Measurements from ENCODE around the gene BMP8A.

Gene BMP8A

DNA sequence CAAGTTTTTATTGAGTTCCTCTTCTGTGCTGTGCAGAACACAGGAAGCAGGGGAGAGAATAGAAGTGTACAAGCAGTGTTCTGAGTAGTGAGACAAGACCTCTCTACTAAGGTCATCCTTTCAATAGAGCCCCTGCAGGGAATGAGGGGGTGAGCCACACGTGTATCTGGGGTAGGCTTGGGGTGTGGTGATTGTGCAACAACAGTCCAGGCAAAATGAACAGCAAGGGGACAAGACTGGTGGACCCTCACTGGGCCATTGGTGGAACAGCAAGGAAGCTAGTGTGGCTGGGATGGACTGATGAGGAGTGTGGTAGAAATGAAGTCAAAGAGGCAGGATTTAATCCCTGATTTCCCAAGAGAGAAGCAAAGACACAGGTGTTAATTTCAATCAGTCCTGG is 8.2 kb upstream of the BMP8A start:
- TF ChIP-seq, protein P1, sequence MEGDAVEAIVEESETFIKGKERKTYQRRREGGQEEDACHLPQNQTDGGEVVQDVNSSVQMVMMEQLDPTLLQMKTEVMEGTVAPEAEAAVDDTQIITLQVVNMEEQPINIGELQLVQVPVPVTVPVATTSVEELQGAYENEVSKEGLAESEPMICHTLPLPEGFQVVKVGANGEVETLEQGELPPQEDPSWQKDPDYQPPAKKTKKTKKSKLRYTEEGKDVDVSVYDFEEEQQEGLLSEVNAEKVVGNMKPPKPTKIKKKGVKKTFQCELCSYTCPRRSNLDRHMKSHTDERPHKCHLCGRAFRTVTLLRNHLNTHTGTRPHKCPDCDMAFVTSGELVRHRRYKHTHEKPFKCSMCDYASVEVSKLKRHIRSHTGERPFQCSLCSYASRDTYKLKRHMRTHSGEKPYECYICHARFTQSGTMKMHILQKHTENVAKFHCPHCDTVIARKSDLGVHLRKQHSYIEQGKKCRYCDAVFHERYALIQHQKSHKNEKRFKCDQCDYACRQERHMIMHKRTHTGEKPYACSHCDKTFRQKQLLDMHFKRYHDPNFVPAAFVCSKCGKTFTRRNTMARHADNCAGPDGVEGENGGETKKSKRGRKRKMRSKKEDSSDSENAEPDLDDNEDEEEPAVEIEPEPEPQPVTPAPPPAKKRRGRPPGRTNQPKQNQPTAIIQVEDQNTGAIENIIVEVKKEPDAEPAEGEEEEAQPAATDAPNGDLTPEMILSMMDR (IDR thresholded peaks at IDR 0.05; ENCODE audit: low read depth, low read length), result no peak
- no peak for DNase-seq (ENCODE audit: low read depth in 2 of 2)
- no peak overlapping the region for H3K4me3 ChIP-seq (replicated peaks in 1 of 2; ENCODE audit: low read depth in 2 of 2, low read length in 2 of 2)

DNA sequence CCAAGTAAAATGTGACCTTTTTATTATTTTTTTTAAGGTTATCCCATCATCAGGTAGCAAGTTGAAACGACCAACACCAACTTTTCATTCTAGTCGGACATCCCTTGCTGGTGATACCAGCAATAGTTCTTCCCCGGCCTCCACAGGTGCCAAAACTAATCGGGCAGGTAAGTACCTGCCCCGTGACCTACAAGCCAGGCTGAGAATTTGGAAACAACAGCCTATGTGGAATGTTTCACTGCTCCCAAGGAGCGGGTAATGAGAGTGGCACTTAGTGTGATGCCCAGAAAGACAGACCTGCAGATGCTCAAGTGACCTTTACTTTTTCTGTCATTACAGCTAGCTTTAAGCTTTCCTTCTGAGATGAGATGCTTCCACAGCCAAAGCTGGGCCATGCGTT is 6.9 kb upstream of the BMP8A start:
- DNase-seq (ENCODE audit: low read depth in 2 of 2), result no peak
- TF ChIP-seq, protein P1 (IDR thresholded peaks at IDR 0.05; ENCODE audit: low read depth, low read length), result no peak
- no peak overlapping the region for H3K4me3 ChIP-seq (replicated peaks in 1 of 2; ENCODE audit: low read depth in 2 of 2, low read length in 2 of 2)

DNA sequence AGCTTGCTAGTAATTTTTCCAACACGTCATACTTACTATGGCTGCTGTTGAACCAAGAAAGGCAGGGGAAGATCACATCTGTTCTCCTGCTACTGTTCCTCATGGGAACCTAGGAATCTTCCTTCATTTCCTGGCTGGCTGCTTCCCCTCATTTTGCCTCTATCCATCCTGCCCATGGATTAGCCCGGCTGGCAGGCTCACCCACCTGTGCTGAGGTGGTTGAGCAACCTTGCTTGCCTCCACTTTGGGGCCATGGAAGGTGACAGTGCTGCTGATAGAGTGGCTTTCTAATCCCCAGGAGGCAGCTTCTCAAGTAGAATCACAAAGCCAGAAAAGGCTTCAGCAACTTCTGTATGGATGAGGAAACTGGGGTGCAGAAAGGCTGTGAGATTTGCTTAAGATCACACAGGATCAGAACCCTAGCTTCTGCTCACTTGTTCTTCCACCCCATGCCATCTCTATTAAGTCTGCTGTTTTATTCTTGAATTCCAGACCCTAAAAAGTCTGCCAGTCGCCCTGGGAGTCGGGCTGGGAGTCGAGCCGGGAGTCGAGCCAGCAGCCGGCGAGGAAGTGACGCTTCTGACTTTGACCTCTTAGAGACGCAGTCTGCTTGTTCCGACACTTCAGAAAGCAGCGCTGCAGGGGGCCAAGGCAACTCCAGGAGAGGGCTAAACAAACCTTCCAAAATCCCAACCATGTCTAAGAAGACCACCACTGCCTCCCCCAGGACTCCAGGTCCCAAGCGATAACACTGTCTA is 6.2 kb upstream of the BMP8A start:
- H3K4me3 ChIP-seq (replicated peaks in 1 of 2; ENCODE audit: low read depth in 2 of 2, low read length in 2 of 2), result no peak overlapping the region
- peak; percentile 20 to 31 for DNase-seq (ENCODE audit: low read depth in 2 of 2)
- TF ChIP-seq, protein P1 (IDR thresholded peaks at IDR 0.05; ENCODE audit: low read depth, low read length), result no peak

DNA sequence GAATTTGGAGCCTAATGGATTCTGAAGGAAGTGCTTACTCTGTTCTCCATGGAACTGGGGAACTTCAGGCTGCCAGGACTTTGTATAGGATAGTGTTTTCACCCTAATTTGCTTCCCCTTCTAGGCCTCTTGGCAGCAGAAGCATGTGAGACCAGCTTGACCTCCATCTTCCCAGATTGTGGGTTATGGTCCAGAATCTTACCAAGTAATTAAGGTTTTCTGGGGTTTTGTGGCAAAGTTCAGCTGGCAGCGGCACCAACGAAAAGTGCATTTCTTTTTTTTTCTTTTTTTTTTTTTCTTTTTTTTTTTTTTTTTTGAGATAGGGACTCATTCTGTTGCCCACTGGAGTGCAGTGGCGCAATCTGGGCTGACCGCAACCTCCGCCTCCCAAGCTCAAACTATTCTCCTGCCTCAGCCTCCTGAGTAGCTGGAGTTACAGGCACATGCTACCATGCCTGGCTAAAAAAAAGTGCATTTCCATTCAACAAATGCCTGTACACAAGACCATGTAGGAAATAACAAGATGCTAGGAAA is 3.4 kb upstream of the BMP8A start:
- TF ChIP-seq, protein P1 (IDR thresholded peaks at IDR 0.05; ENCODE audit: low read depth, low read length), result no peak
- DNase-seq (ENCODE audit: low read depth in 2 of 2), result no peak
- no peak overlapping the region for H3K4me3 ChIP-seq (replicated peaks in 1 of 2; ENCODE audit: low read depth in 2 of 2, low read length in 2 of 2)

DNA sequence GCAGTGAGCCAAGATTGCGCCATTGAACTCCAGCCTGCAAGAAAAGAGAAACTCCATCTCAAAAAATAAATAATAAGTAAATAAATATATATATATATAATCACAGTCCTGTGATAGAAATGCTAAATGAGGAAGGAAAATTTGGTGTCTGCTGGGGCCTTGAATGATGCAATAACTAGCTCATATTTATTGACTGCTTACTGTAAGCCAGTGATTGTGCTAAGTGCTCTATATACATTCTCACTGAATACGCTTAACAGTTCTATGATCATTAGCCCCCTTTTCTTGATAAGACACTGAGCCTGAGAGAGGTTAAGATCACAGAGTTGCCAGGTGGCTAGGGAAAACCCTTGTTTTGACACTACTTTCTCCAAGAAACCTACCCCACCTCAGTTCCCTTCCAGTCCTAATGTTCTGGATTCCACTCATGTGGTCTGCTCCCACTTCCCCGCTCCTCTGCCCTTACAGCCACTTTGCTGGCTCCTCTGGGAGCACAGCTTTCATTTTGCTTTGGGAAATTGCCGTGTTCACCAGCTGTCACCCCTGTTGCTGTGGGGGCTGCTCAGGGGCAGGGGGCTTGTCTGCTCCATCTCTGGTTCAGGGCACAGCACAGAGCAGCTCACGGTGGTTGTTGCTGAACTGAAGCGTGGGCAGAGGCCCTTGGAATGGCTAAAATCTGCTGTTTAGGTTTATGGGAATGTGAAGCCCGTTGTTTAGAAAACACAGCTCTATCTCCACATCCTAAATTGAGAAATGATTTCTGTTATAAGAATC is 2.5 kb upstream of the BMP8A start:
- TF ChIP-seq, protein P1 (IDR thresholded peaks at IDR 0.05; ENCODE audit: low read depth, low read length), result no peak
- no peak for DNase-seq (ENCODE audit: low read depth in 2 of 2)
- H3K4me3 ChIP-seq (replicated peaks in 1 of 2; ENCODE audit: low read depth in 2 of 2, low read length in 2 of 2), result no peak overlapping the region

DNA sequence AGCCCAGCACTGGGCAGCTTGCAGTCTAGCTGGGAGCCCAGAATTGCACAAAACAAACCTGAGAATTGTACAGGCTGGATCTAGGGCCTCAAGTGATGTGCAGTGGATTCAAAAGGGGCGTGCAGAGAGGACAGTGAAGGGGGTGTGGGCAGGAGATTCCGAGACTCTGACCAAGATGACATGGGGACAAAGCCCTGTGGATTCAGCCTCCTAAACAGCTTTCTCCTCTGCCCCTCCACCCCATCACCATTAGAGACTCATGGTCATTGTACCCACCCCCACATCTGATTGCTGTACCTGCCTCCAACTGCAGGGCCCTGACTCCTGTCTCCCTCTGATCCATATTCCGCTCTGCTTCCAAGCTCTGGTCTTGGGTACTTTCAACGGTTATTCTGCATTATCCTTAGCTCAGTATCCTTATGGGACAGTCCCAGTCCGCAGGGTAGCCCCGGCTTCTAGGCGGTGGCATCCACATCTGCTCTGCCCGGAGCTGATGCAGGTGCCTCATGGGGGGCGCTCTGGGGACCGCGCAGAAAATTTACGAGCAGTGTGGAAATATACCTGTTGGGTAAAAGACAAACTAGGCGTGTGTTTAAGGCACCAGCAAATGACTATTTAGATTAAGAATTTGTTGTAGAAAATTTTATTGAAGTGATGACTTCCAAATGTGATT is 1.7 kb upstream of the BMP8A start:
- no peak for DNase-seq (ENCODE audit: low read depth in 2 of 2)
- TF ChIP-seq, protein P1 (IDR thresholded peaks at IDR 0.05; ENCODE audit: low read depth, low read length), result no peak
- H3K4me3 ChIP-seq (replicated peaks in 1 of 2; ENCODE audit: low read depth in 2 of 2, low read length in 2 of 2), result no peak overlapping the region
